KOPT-K1 (cell line): ENCODE data around the gene POLD1.
"Not testable (repeated sequence)": the region's sequence is repeated elsewhere in the genome, so short reads cannot be mapped to it uniquely, and the experiment has no call there.

Source experiments
- H3K27ac ChIP-seq: fragments of 200-600 bp; sonication (generic); 2 replicates; pipeline ENCODE4 v1.5.1; 2016; ENCODE audit warnings: antibody characterized with exemption, mild to moderate bottlenecking, low read depth, low read length; ENCODE audit not compliant: poor library complexity, severe bottlenecking
- H3K36me3 ChIP-seq: fragments of 200-600 bp; sonication (generic); 2 replicates; pipeline ENCODE4 v1.5.1; 2017; ENCODE audit warnings: antibody characterized with exemption, mild to moderate bottlenecking, low read length, moderate library complexity; ENCODE audit not compliant: insufficient read depth
- H3K9me3 ChIP-seq: fragments of 200-600 bp; sonication (generic); 2 replicates; pipeline ENCODE4 v1.5.1; 2017; ENCODE audit warnings: antibody characterized with exemption, low read length, mild to moderate bottlenecking; ENCODE audit not compliant: insufficient read depth, poor library complexity, severe bottlenecking

Gene POLD1

DNA sequence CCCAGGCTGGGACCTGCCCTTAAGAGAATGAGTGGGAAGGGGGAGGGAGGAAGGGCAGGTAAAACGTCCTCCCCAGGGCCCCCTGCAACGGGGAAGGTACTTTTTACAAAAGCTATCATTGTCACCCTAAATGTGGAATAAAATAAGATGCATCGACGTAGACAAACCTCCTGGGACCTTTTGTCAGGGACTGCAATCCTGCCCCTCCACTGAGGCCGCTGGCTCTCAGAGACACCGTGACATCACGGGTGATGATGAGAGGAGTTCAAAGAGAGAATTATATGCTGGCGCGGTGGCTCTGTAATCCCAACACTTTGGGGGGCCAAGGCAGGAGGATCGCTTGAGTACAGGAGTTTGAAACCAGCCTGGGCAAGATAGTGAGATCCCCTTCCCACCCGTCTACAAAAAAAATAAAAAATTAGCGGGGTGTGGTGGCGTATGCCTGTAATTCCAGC lies 46.8 kb downstream of the POLD1 start:
- H3K36me3 ChIP-seq: no peaks in the 10 kb centered on the region
- no peaks in the 10 kb centered on the region for H3K9me3 ChIP-seq
- H3K27ac ChIP-seq: no peak overlapping the region

GRCh38 chr19:50431343-50432220 lies 47.4 kb downstream of the POLD1 start:
- Histone ChIP-seq H3K27ac (no peak overlapping the region), H3K9me3 (no peaks in the 10 kb centered on the region), H3K36me3 (no peaks in the 10 kb centered on the region)

DNA sequence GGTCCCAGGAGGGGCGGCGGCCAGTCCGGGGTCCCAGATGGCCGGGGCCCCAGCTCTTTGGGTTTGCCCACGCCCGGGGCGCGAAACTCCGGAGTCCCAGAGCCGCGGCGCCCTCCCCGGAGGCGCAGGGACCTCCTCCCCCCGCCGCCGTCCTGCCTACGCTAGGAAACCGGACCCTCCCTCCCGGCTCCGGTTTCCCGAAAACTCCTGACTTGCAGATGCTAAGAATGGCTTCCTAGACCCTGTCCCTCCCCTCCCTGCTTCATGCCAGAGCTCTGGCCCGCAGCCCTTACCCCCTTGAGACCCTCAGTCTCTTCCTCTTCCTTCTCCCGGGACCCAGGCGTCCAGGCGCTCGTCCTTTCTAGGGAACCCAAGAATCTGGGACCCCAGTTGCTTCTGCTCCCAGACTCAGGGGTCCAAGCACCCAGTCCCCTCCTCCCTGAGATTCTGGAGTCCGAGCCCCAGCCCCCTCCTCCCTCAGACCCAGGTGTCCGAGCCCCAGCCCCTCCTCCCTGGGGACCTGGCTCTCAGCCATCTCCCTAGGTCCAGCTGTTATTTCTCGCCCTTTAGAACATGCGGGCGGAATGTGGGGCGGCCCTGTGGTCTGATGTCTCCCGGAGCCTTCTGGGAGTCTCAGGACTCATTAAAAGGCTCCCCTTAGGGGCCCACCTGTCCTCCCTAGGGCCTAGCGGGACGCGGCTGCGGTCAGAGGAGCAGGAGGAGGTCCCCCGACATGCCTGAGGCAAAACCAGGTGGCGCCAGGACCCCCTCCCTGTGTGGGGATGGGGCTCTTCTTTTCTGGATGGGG lies 48.3 kb downstream of the POLD1 start, which contains the start of gene MYBPC2:
MYBPC2 (plus strand) TSS at position 672 of the 808 bp plus-strand sequence; CDS start at position 734, 62 bp downstream.
- no peaks in the 10 kb centered on the region for H3K36me3 ChIP-seq
- no peak within 1 kb of the TSS for H3K27ac ChIP-seq
- H3K9me3 ChIP-seq: no peaks in the 10 kb centered on the region

GRCh38 chr19:50433201-50434180 lies 49.3 kb downstream of the POLD1 start:
- no peak overlapping the region for H3K27ac ChIP-seq
- H3K36me3 ChIP-seq: no peaks in the 10 kb centered on the region

DNA sequence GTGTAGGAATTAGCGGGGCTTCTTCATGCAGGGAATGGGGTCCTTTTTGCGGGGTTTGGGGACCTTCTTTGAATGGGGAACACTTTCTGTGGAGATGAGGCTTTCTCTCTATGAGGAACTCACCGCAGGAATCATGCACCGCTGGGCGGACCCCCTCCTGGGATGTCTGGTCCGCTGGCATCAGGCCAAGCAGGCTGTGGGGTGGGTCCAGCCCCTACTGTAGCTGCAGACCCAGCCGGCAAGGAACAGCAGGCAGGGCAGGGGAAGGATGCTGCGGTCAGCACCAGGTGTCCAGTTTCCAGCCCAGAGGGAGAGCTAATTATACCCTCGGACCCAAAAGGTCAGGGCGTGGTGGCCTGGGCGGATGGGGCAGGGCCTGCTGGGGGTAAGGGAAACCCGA lies 50.4 kb downstream of the POLD1 start:
- H3K36me3 ChIP-seq: no peaks in the 10 kb centered on the region
- H3K9me3 ChIP-seq: no peaks in the 10 kb centered on the region
- H3K27ac ChIP-seq: no peak overlapping the region

More at GRCh38 chr19:50433201-50434180, 49.3 kb downstream of the POLD1 start:
- no peaks in the 10 kb centered on the region for H3K9me3 ChIP-seq

DNA sequence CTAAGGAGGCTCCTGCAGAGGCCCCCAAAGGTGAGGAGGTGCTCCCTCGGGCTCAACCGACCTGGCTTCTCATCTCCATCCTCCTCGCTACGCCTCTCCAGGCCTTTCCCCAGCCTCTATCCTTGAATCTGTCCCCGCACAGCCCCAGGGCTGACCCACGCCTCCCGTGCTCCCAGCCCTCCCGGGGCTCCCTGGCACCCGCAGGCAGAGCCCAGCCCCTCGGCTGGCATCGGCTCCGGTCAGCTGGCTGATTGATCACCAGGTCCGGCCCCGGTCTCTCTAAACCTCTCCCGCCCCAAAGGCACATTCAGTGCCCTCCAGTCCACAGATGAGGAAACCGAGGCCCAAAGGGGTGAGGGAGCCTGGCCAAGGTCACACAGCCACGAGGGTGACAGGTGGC lies 51.1 kb downstream of the POLD1 start:
- no peaks in the 10 kb centered on the region for H3K9me3 ChIP-seq
- H3K36me3 ChIP-seq: no peaks in the 10 kb centered on the region
- H3K27ac ChIP-seq: no peak overlapping the region

DNA sequence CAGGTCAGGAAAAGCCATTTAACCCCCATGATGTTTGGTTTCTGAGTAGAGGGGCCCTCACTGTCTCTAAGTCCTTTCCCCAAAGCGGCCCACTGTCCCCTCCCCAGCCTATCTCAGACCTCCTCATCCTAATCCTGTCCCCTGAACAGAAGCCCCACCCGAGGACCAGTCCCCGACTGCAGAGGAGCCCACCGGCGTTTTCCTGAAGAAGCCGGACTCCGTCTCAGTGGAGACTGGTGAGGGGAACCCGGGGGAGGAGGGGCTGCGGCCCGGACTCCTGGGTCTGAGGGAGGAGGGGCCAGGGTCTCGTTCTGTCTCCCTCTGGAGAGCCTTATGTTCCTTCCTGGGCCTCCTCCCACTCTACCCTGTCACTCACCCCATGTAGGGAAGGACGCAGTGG lies 51.5 kb downstream of the POLD1 start:
- H3K27ac ChIP-seq: no peak overlapping the region
- no peaks in the 10 kb centered on the region for H3K36me3 ChIP-seq
- H3K9me3 ChIP-seq: no peaks in the 10 kb centered on the region

DNA sequence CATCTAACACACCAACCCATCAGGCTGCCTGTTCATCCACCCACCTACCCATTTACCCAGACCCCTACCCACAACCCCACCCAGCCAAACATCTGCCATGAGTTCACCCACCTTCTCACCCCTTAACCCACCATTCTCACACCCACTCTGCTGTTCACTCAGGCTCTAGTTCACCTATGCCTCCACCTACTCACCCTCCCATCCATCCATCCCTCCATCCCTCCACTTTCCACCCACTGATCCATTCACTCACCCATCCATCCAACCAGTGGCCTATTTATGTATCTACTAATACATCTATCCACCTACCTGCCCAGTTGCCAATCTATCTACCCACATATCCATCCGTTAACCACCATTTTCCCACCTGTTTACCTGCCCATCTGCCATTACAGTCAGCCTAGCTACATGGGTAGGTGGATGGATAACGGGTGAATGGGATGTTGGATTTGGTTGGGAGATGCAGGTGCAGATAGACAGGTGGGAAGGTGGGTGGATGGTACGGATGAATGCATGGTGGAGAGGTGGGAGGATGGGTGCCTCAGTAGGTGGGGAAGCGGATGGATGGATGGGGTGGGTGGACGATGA lies 53.8 kb downstream of the POLD1 start:
- Histone ChIP-seq H3K27ac (no peak overlapping the region), H3K36me3 (no peaks in the 10 kb centered on the region), H3K9me3 (no peaks in the 10 kb centered on the region)

GRCh38 chr19:50439130-50439529 lies 55.0 kb downstream of the POLD1 start:
- H3K27ac ChIP-seq, H3K9me3 ChIP-seq, H3K36me3 ChIP-seq: not testable (repeated sequence)

DNA sequence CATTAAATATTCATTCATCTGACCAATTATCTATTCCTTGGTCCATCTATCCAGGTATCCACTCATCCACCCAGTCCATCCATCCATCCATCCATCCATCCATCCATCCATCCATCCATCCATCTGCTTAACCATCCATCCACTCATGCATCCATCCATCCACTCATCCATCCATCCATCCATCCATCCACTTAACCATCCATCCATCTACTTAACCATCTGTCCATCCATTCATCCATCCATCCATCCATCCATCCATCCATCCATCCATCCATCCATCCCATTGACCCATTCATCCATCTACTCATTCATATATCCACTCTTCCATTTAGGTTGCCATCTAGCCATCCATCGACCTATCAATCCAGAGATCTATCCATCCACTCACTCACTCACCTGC lies 59.9 kb downstream of the POLD1 start:
- Histone ChIP-seq H3K27ac (no peak overlapping the region), H3K36me3 (no peaks in the 10 kb centered on the region), H3K9me3 (no peaks in the 10 kb centered on the region)

GRCh38 chr19:50447053-50447452 lies 62.9 kb downstream of the POLD1 start:
- H3K27ac ChIP-seq: no peak overlapping the region
- H3K36me3 ChIP-seq: no peaks in the 10 kb centered on the region
- H3K9me3 ChIP-seq: no peaks in the 10 kb centered on the region

DNA sequence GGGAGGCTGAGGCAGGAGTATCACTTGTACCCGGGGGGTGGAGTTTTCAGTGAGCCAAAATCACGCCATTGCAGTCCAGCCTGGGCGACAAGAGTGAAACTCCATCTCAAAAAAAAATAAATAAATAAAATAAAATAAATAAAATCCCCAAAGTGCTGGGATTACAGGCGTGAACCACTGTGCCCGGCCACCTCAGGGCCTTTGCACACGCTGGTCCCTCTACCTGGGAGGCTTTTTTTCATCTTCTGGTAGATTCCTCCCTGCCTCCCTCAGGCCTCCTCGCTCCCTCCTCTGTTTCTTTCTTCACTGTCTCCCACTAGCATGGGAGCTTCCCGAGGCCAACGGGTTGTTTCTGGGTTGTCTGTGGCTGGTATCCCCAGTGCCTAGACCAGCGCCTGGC lies 63.6 kb downstream of the POLD1 start:
- H3K36me3 ChIP-seq: no peaks in the 10 kb centered on the region
- no peak overlapping the region for H3K27ac ChIP-seq
- H3K9me3 ChIP-seq: no peaks in the 10 kb centered on the region

DNA sequence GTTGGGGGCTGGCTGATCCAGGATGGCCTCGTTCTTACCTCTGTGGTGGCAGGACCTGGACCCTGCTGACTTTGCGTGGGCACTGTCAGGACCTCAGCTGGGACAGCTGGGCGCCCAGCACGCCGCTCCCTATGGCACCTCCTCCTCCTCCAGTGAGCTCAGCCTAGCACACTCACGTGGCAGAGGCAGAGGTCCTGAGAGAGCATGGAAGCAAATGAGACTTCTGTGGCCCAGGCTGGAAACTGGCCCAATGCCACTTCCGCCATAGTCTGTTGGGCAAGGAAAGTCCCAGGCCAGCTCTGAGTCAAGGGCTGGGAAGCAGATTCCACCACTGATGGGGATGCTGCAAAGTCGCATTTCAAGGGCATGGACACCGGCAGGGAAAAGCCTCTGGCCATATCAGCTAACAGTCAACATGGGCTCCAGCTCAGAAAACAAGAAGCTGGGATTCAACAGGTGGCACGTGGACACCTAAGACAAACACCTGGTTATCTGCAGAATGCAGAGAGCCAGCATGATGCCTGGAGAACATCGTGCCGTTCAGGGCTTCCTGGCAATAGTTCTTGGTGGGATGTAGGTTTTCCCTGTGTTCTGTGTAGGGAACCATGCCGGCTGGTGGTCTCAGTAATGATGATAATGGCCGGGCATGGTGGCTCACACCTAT lies 65.2 kb downstream of the POLD1 start:
- H3K9me3 ChIP-seq: no peaks in the 10 kb centered on the region

More for the DNA sequence above, 65.2 kb downstream of the POLD1 start:
- H3K36me3 ChIP-seq: no peaks in the 10 kb centered on the region
- no peak overlapping the region for H3K27ac ChIP-seq
